NB4 (cell line): ENCODE results near the gene CRYBA2.

Source experiments
- DNase-seq: peaks from one replicate; pipeline ENCODE4 v3.0.0; 2010; ENCODE audit warnings: low read depth
- H3K4me3 ChIP-seq: one replicate; pipeline ENCODE4 v1.5.1; 2011; ENCODE audit warnings: mild to moderate bottlenecking, low read depth, low read length, moderate library complexity
- MAX ChIP-seq: IDR thresholded peaks from 2 replicates; pipeline ENCODE4 v1.6.1; 2011; ENCODE audit warnings: low read depth, low read length
- MYC ChIP-seq: IDR thresholded peaks from 2 replicates; pipeline ENCODE4 v1.6.1; 2011; ENCODE audit warnings: low read depth, low read length
- POLR2A ChIP-seq: IDR thresholded peaks from 2 replicates; pipeline ENCODE4 v1.6.1; 2011; ENCODE audit warnings: mild to moderate bottlenecking; ENCODE audit not compliant: insufficient read length; ENCODE audit errors: extremely low read depth
- TF ChIP-seq, protein P1 (sequence below): IDR thresholded peaks from one replicate; pipeline ENCODE4 v1.5.1; 2012; ENCODE audit warnings: low read depth, low read length

CRYBA2 gene

GRCh38 chr2:218956039-218956438 lies 37.2 kb downstream of the CRYBA2 start:
- no peak for TF ChIP-seq MYC
- no peak for TF ChIP-seq POLR2A
- TF ChIP-seq MAX: no peak
- no peak for DNase-seq

GRCh38 chr2:218954541-218955300 lies 38.5 kb downstream of the CRYBA2 start:
- TF ChIP-seq POLR2A (no peak), MYC (no peak), MAX (no peak)
- TF ChIP-seq, protein P1, sequence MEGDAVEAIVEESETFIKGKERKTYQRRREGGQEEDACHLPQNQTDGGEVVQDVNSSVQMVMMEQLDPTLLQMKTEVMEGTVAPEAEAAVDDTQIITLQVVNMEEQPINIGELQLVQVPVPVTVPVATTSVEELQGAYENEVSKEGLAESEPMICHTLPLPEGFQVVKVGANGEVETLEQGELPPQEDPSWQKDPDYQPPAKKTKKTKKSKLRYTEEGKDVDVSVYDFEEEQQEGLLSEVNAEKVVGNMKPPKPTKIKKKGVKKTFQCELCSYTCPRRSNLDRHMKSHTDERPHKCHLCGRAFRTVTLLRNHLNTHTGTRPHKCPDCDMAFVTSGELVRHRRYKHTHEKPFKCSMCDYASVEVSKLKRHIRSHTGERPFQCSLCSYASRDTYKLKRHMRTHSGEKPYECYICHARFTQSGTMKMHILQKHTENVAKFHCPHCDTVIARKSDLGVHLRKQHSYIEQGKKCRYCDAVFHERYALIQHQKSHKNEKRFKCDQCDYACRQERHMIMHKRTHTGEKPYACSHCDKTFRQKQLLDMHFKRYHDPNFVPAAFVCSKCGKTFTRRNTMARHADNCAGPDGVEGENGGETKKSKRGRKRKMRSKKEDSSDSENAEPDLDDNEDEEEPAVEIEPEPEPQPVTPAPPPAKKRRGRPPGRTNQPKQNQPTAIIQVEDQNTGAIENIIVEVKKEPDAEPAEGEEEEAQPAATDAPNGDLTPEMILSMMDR: no peak
- H3K4me3 ChIP-seq: no peak overlapping the region

More at GRCh38 chr2:218956039-218956438, 37.2 kb downstream of the CRYBA2 start:
- H3K4me3 ChIP-seq: no peak overlapping the region

DNA sequence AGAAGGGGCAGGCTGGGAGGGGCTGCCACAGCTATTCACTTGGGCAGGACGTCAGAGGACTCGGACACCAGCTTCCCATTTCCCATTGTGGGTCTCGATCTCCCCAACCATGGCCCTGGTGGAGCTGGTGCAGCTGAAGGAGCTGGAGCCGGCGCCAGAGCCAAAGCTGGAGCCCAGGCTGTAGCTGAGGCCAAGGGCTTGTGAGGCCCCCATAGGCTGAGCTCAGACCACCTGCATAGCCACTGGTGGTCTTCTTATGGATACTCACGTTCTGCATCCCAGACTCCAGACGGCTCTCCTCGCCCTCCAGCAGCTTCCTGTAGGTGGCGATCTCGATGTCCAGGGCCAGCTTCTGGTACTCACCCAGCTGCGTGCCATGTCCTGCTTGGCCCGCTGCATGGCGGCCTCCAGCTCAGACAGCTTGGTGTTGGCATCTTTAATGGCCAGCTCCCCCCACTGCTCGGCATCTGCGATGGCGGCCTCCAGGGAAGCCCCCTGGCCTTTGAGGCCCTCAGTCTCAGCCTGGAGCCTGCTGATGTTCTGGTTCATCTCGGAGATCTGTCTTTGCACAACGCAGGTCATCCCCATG lies 39.8 kb downstream of the CRYBA2 start:
- DNase-seq: no peak
- no peak overlapping the region for H3K4me3 ChIP-seq
- TF ChIP-seq, protein P1: peak; percentile 37
- TF ChIP-seq POLR2A: no peak

More at GRCh38 chr2:218954541-218955300, 38.5 kb downstream of the CRYBA2 start:
- no peak for DNase-seq

GRCh38 chr2:218952160-218952559 lies 41.1 kb downstream of the CRYBA2 start:
- TF ChIP-seq POLR2A: no peak
- TF ChIP-seq MAX: no peak
- TF ChIP-seq MYC: no peak
- TF ChIP-seq, protein P1: no peak

DNA sequence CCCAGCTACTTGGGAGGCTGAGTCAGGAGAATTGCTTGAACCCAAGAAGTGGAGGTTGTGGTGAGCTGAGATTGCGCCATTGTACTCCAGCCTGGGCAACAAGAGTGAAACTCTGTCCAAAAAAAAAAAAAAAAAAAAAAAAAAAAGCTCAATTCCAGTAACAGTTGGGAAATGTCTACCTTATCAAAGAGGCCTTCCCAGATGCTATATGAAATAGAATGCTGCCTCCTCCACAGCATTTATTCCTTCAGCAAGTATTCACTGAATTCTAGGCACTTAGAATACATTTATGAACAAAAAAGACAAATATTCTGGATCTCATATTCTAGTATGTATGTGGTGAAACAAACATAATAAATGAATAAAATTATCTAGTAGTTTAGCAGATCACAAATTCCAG lies 46.6 kb downstream of the CRYBA2 start:
- no peak for DNase-seq
- TF ChIP-seq MYC (no peak), POLR2A (no peak)

More at GRCh38 chr2:218952160-218952559, 41.1 kb downstream of the CRYBA2 start:
- H3K4me3 ChIP-seq: no peak overlapping the region
- DNase-seq: no peak

GRCh38 chr2:218944759-218945404 lies 48.3 kb downstream of the CRYBA2 start:
- TF ChIP-seq, protein P1: no peak
- TF ChIP-seq POLR2A: no peak
- TF ChIP-seq MAX: no peak
- no peak for TF ChIP-seq MYC

More for the DNA sequence above, 46.6 kb downstream of the CRYBA2 start:
- no peak overlapping the region for H3K4me3 ChIP-seq

More at GRCh38 chr2:218944759-218945404, 48.3 kb downstream of the CRYBA2 start:
- no peak overlapping the region for H3K4me3 ChIP-seq
- no peak for DNase-seq
